ENCODE results near the gene SARNP.

GRCh38 chr12:55861871-55862270, 44.3 kb upstream of the SARNP start:
- no peak for TF ChIP-seq POLR2A (IDR thresholded peaks at IDR 0.05; ENCODE audit: low read length)
- no peak for TF ChIP-seq GATA1 (IDR thresholded peaks at IDR 0.05; ENCODE audit: low read depth, low read length)
